Stimulated activated CD8-positive, alpha-beta memory T cell treated with anti-CD3 and anti-CD28 coated beads, Interleukin-7, amount 100 ng/mL, for 1 hour (primary cell): ENCODE data around the gene MEIOB.
"Not testable (repeated sequence)": the region's sequence is repeated elsewhere in the genome, so short reads cannot be mapped to it uniquely, and the experiment has no call there.

Experiments
- DNase-seq, 2 donors: peaks; one replicate each; pipeline ENCODE4 v3.0.0-alpha.2; 2020; ENCODE audit warnings: low read depth in 2 of 2

Gene MEIOB

GRCh38 chr16:1907226-1907860, 35.4 kb upstream of the MEIOB start:
- no peak for DNase-seq

DNA sequence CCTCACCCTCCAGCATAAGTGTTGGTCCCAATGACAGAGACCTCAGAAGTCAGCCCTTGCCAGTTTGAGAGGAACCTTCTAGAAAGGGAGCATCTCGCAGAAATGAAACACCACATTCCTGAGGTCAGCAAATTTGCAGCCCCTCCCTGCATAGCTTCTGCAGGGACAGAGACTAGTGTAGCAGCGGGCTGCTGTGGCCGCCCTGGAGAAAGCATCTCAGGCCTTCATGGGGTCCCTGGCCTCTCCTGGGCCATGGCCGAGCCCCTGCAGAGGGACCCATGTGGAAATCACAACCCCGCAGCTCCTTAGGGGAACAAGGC, 34.8 kb upstream of the MEIOB start:
- DNase-seq = no peak

GRCh38 chr16:1906055-1906845, 34.3 kb upstream of the MEIOB start:
- no peak for DNase-seq

GRCh38 chr16:1903845-1904840, 32.2 kb upstream of the MEIOB start:
- no peak for DNase-seq

DNA sequence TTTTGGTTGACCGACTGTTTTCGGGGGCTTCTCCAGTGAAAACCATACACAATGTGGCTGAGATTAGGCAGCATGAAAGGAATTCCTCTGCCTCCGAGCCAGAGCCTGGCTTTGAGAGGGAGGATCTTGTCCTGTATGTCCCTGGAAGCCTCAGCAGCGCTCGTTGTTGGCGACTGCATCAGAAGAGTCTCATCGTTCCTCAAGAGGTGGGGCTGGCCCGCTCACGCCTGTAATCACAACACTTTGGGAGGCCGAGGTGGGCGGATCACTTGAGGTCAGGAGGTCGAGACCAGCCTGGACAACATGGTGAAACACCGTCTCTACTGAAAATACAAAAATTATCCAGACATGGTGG, 31.2 kb upstream of the MEIOB start:
- DNase-seq = no peak

DNA sequence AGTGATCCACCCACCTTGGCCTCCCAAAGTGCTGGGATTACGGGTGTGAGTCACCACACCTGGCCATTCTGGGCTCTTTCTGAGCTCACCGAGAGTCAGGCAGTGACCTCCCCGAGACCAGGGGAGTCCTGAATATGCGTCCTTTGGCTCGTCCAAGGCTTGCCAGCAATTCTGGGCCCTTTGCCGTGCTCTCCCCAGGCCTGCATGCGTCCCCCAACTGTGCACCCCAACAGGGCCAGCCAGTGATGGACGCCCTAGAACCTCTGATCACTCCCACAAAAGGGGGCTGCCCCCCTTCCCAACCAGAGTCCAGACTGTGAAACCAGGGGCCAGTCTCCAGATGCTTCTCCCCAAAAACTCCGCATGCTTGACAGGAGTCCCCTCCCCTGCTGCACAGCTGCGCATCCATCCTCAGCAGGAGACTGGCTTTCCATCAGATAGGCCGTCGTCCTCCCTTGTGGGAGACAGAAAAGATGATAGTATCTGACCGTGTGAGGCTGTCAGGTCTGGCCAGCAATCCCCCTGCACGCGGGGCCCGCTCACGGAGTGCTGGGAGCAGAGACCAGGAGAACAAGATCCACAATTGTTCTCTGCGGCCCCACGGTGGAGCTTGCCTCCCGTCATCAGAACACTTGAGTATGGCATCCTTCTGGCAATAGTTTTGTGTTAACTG, 30.7 kb upstream of the MEIOB start:
- no peak for DNase-seq

GRCh38 chr16:1900452-1900774, 28.4 kb upstream of the MEIOB start:
- DNase-seq = no peak

DNA sequence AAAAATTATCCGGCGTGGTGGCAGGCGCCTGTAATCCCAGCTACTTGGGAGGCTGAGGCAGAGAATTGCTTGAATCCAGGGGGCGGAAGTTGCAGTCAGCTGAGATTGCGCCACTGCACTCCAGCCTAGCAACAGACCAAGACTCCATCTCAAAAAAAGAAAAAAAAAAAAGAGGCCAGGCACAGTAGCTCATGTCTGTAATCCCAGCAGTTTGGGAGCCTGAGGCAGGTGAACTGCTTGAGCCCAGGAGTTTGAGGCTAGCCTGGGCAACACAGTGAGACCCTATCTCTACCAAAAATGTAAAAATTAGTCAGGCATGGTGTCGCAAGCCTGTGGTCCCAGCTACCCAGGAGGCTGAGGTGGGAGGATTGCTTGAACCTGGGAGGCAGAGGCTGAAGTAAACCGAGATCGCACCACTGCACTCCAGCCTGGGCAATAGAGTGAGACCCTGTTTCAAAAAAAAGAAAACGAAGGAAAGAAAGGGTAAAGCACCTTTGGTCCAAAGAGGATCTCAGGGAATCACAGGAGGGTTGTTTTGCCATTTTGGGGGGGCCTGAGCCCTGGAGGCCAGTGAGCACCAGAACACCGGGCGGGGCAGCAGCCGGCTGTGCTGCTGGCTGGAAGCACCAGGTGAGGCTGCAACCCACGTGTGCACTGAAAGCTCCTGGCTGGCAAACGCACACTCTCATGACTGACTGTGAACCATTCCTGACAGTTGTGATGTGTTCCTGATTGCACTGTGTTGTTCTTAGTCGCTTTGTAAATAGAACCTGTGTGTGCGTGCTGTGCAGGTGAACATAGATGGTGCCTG, 27.9 kb upstream of the MEIOB start:
- no peak for DNase-seq

GRCh38 chr16:1897692-1898091, 25.7 kb upstream of the MEIOB start:
- not testable (repeated sequence) for DNase-seq

GRCh38 chr16:1895949-1896675, 24.1 kb upstream of the MEIOB start:
- no peak for DNase-seq

DNA sequence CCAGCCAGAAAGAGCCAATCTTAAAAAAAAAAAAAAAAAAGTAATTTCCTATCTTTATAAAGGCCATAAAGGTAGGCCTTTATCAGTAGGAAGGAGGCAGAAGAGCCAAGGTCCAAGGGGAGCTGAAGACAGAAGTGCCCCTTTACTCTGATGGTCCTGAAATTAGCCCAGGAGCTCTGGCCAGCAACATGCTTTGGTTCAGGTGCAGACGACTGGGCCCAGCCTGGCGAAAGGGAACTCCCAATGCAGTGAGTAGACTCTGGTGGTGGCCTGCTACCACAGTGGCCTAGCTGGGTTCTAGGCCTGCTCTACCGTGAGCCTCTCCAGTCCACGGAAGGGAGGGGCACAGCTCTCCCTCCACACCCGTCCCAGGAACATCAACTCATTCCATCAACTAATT, 23.1 kb upstream of the MEIOB start:
- no peak for DNase-seq

DNA sequence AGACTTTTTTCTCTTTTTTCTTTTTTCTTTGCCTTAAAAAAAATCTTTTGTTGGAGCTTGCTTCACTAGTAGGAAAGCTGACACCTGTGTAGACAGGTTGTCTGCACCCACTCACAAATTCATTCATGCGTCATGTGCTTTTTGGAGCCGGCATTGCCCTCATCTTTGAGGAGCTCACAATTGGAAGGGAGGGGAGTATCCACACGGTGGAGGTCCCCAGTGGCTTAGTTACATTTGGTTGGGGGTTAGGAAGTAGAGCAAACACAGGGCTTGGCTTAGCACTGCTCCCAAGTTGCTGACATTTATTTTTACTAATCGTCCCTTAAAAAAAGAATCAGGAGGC, 18.7 kb upstream of the MEIOB start:
- DNase-seq = no peak

DNA sequence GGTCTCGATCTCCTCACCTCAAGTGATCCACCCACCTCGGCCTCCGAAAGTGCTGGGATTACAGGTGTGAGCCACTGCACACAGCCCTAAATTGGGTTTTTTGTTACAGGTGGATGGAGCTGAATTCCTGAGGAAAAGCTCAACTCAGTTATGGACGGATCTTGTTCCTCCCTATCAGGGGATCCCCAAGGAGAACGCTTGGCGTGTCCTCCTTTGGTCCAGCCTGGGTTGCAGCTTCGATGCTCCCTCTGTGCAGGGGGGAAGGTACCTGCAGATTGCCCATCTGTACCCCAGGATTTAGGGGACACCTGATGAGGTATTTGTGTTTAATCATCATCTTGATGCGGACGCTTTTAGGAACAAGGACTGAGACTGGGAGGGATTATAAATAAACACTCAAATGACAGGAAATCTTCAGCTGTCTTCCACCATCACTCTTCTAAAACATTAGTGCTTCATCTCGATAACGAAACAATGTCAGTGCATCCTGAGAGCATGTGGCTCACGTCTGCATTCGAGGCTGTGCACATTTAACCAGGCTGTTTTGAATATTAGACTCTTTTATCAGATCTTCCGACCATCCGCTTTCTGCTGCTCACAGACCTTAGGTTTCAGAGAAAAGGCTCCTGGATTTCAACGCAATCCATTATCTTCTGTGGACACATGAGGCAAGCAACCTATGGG, 18.2 kb upstream of the MEIOB start:
- no peak for DNase-seq

DNA sequence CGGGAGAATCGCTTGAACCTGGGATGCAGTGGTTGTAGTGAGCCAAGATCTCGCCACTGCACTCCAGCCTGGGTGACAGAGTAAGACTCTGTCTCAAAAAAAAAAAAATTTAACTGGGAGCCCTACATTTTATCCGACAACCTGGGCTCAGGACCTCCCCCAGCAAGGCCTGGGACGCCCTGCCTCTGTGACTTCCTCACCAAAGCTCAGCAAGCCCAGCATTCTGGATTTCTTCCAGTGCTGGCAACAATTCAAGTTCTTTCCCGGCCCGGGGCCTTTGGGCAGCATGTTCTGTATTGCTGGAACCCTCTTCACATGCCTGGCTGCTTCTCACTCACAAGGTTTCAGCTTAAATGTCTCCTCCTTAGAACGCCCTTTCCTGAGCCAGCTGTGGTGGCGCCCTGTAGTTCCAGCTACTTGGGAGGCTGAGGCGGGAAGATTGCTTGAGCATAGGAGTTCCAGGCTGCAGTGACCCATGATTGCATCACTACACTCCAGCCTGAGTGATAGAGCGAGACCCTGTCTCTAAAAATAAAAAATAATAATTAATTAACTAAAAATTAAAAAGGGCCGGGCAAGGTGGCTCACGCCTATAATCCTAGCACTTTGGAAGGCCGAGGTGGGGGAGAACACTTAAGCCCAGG, 15.9 kb upstream of the MEIOB start:
- no peak for DNase-seq

DNA sequence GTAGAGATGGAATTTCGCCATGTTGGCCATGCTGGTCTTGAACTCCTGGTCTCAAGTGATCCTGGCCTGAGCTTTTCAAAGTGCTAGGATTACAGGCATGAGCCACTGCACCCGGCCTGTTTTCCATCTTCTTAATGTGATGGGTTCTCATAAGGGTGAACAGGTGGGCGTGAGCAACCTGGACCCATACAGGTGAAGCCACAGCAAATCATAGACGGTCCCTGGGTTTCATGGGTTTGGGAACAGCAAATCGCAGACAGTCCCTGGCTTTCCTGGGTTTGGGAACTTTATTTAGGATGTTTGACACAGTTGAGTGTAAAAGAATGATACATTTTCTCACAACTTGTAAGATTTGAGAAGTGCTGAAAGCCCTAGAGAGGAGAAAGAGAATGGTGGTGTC, 12.9 kb upstream of the MEIOB start:
- DNase-seq = no peak

DNA sequence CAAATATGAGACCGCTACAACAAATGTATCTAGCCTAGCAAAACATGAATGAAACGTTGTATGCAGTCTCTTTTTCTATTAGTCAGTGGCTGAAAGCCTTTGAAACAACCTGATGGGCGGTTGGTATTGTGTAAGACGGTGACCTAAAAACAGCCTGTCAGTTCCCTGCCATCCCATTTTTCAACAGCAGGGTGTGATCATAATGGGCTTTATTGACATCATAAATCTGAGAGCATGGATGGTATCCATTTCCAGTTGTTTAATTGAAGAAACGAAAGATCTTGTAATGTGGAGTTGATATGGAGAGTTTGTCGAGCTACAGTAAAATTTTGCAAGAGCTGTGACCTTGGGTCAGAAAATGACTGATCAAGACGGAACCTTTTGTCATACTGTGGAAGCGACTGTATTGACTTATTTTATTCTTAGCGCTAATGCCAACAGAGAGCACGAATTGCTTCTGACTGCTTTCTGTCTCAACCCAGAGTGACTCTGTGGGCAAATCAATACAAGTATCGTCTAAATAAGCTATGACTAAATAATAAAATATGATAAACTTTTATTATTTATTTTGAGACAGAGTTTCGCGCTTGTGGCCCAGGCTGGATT, 12.3 kb upstream of the MEIOB start:
- DNase-seq = no peak

DNA sequence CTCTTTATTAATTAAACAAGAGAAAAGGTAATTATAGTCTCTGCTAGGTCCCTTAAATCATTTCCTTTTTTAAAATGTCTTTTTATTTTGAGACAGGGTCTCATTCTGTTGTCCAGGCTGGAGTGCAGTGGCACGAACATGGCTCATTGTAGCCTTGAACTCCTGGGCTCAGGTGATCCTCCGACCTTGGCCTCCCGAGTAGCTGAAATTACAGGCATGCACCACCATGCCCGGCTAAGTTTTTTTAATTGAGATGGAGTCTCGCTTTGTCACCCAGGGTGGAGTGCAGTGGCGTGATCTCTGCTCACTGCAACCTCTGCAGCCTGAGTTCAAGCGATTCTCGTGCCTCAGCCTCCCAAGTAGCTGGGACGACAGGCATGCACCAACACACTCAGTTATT, 9.2 kb upstream of the MEIOB start:
- not testable (repeated sequence) for DNase-seq

GRCh38 chr16:1879477-1879876, 7.5 kb upstream of the MEIOB start:
- no peak for DNase-seq

DNA sequence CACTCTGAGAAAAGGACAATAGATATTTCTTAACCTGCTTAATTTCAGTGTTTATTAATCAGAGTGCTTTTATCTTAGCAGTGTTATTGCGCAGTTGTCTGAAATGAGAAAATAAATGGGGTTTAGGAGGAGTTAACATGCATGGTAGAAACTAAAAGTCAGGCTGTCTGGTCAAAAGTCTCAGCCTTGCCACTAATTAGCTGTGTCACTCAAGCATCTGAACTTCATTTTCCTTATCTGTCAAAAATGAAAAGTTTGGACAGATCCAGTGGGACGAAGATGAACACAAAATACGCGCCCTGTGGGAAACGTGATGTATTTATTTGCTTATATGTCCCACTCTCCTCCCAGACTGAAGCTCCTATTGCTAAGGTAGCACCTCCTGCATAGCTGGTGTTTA, 6.3 kb upstream of the MEIOB start:
- DNase-seq = no peak
